HG02973 (cell line): ENCODE data around the gene USB1.
"Not testable (repeated sequence)": the region's sequence is repeated elsewhere in the genome, so short reads cannot be mapped to it uniquely, and the experiment has no call there.

Experiments
- ATAC-seq: cut with Tn5 transposase; IDR thresholded peaks from one replicate; pipeline ENCODE4 v1.9.1; 2021; ENCODE audit warnings: moderate library complexity; ENCODE audit not compliant: unreplicated experiment

The USB1 gene

GRCh38 chr16:57994361-57994760, 6.8 kb upstream of the USB1 start:
- ATAC-seq = no peak

GRCh38 chr16:57994778-57995177, 6.4 kb upstream of the USB1 start:
- ATAC-seq = no peak

GRCh38 chr16:57995721-57996405, 5.3 kb upstream of the USB1 start:
- ATAC-seq = no peak

GRCh38 chr16:57996406-57997175, 4.6 kb upstream of the USB1 start:
- ATAC-seq = no peak

- ATAC-seq = no peak
Measured at GRCh38 chr16:57997176-57997527, 4.1 kb upstream of the USB1 start.

- ATAC-seq = no peak
Measured at GRCh38 chr16:57997528-57998265, 3.5 kb upstream of the USB1 start.

GRCh38 chr16:57998486-57998885, 2.7 kb upstream of the USB1 start:
- no peak for ATAC-seq

GRCh38 chr16:57998992-57999365, 2.2 kb upstream of the USB1 start:
- ATAC-seq = no peak

- no peak for ATAC-seq
Measured at GRCh38 chr16:57999366-57999970, 1.7 kb upstream of the USB1 start.

GRCh38 chr16:57999971-58000705, 1.1 kb upstream of the USB1 start, which contains the start of gene ZNF319:
Gene ZNF319 (minus strand): TSS chr16:58000672. CDS start chr16:57998265, 2,407 bp downstream.
- peak; percentile 27 for ATAC-seq

GRCh38 chr16:58001781-58002415, 691 bp downstream of the USB1 start:
- no peak for ATAC-seq

- no peak for ATAC-seq
Measured at GRCh38 chr16:58002416-58002800, 1.2 kb downstream of the USB1 start.

GRCh38 chr16:58002936-58003335, 1.7 kb downstream of the USB1 start:
- ATAC-seq = no peak

GRCh38 chr16:58004736-58005135, 3.5 kb downstream of the USB1 start:
- ATAC-seq = not testable (repeated sequence)

- ATAC-seq = no peak
Measured at GRCh38 chr16:58009856-58010416, 8.7 kb downstream of the USB1 start.

- ATAC-seq = no peak
Measured at GRCh38 chr16:58010886-58011285, 9.7 kb downstream of the USB1 start.

GRCh38 chr16:58011652-58012051, 10.4 kb downstream of the USB1 start:
- no peak for ATAC-seq

- no peak for ATAC-seq
Measured at GRCh38 chr16:58012481-58012880, 11.3 kb downstream of the USB1 start.

GRCh38 chr16:58013201-58013956, 12.2 kb downstream of the USB1 start:
- ATAC-seq = no peak
